Measurements from ENCODE around the gene IARS2.

Gene IARS2

GRCh38 chr1:220170836-220171526, 77.0 kb downstream of the IARS2 start:
- H3K4me1 ChIP-seq: no peaks in the 10 kb centered on the region
- no peaks in the 10 kb centered on the region for H3K27me3 ChIP-seq
- H3K36me3 ChIP-seq: peaks cover 54 to 73% (median 58%) of the 10 kb centered on the region in 3 donors
- no peak overlapping the region for H3K4me3 ChIP-seq
- DNase-seq: no peak
- H3K9me3 ChIP-seq: no peaks in the 10 kb centered on the region
- no peak overlapping the region for H3K27ac ChIP-seq
- intact Hi-C loops (cut with DNase I; ENCODE audit: low total_unique reads): no loop called here
- TF ChIP-seq, protein P1, sequence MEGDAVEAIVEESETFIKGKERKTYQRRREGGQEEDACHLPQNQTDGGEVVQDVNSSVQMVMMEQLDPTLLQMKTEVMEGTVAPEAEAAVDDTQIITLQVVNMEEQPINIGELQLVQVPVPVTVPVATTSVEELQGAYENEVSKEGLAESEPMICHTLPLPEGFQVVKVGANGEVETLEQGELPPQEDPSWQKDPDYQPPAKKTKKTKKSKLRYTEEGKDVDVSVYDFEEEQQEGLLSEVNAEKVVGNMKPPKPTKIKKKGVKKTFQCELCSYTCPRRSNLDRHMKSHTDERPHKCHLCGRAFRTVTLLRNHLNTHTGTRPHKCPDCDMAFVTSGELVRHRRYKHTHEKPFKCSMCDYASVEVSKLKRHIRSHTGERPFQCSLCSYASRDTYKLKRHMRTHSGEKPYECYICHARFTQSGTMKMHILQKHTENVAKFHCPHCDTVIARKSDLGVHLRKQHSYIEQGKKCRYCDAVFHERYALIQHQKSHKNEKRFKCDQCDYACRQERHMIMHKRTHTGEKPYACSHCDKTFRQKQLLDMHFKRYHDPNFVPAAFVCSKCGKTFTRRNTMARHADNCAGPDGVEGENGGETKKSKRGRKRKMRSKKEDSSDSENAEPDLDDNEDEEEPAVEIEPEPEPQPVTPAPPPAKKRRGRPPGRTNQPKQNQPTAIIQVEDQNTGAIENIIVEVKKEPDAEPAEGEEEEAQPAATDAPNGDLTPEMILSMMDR (IDR thresholded peaks at IDR 0.05): no peak

GRCh38 chr1:220176540-220176939, 82.6 kb downstream of the IARS2 start:
- H3K4me3 ChIP-seq: no peak overlapping the region
- H3K27me3 ChIP-seq: no peaks in the 10 kb centered on the region
- no peaks in the 10 kb centered on the region for H3K4me1 ChIP-seq
- peaks cover 33 to 59% (median 39%) of the 10 kb centered on the region in 3 donors for H3K36me3 ChIP-seq
- intact Hi-C loops (cut with DNase I; ENCODE audit: low total_unique reads): no loop called here
- DNase-seq: no peak
- H3K27ac ChIP-seq: no peak overlapping the region
- TF ChIP-seq, protein P1 (IDR thresholded peaks at IDR 0.05): no peak
- H3K9me3 ChIP-seq: no peaks in the 10 kb centered on the region

DNA sequence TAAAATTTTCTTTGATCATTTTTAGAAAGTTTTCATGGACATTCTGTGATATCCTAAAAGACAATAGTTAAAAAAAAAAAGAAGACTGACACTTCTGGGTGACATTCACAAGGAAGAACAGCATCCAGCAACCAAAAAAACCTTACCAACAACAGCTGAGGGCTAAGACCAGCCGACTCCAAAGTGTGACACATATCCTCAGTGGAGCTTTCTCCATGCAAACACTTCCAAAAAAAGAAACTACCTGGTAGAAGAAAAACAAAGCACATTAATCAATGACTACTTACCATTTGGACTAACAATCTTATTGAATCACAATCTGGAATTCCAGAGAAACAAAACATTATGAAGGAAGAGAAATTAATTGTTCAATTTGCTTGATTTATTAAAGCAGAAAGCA, 88.2 kb downstream of the IARS2 start:
- intact Hi-C loops (cut with DNase I; ENCODE audit: low total_unique reads): no loop called here
- H3K27me3 ChIP-seq: no peaks in the 10 kb centered on the region
- H3K4me1 ChIP-seq: no peaks in the 10 kb centered on the region
- TF ChIP-seq, protein P1 (IDR thresholded peaks at IDR 0.05): no peak
- no peak overlapping the region for H3K27ac ChIP-seq
- DNase-seq: no peak
- H3K36me3 ChIP-seq: peaks cover 19 to 55% (median 26%) of the 10 kb centered on the region in 3 donors
- no peak overlapping the region for H3K4me3 ChIP-seq
- no peaks in the 10 kb centered on the region for H3K9me3 ChIP-seq

DNA sequence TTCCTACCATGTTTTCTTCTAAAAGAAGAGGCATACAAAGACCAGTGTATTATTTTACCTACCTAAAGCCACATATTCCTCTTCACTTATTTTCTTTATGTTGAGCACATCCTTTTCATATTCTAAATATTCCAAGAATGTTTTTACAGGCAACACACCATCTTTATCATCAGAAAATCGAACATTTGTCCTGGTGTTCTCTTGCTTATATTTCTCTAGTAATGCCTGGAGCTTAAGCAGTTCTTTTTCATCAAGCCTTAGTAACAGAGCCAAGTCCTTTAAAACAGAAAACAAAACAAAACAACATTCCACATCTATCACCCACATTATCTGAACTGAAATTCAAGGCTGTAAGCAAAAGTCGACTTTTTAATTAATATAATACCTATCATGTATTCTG, 88.7 kb downstream of the IARS2 start:
- TF ChIP-seq, protein P1 (IDR thresholded peaks at IDR 0.05): no peak
- intact Hi-C loops (cut with DNase I; ENCODE audit: low total_unique reads): no loop called here
- peaks cover 19 to 56% (median 25%) of the 10 kb centered on the region in 3 donors for H3K36me3 ChIP-seq
- H3K9me3 ChIP-seq: no peaks in the 10 kb centered on the region
- no peaks in the 10 kb centered on the region for H3K27me3 ChIP-seq
- no peaks in the 10 kb centered on the region for H3K4me1 ChIP-seq
- no peak for DNase-seq
- H3K4me3 ChIP-seq: no peak overlapping the region
- no peak overlapping the region for H3K27ac ChIP-seq

- TF ChIP-seq, protein P1 (IDR thresholded peaks at IDR 0.05): no peak
- DNase-seq: no peak
- intact Hi-C loops (cut with DNase I; ENCODE audit: low total_unique reads): no loop called here
- Histone ChIP-seq H3K36me3 (peaks cover 12 to 68% (median 25%) of the 10 kb centered on the region in 3 donors), H3K9me3 (no peaks in the 10 kb centered on the region), H3K4me3 (no peak overlapping the region), H3K27me3 (no peaks in the 10 kb centered on the region), H3K27ac (no peak overlapping the region), H3K4me1 (no peaks in the 10 kb centered on the region)
These were observed 90.6 kb downstream of the IARS2 start for GRCh38 chr1:220184506-220184905.

Measured in tibial artery (tissue), 4 donors.